ENCODE measurements around the gene DHX16.

Gene DHX16

DNA sequence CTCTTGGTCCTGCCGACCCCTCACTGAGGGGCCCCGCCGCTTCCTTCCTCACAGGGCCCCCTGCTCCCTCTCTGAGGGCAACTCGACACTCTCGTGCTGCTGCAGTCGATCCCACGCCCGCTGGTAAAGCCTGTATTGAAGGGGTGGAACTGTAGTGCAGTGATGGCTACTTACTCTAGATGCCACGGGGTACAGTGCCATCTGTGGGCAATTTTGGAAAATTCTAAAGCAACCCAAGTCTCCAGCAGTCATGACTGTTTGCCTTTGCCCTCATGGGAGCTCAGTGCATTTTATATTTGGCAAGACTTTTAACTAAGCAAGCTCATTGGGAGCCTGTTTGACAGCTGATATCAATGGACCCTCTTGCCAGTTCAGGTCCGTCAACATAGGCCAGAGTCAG lies 32.3 kb downstream of the DHX16 start:
- H3K4me3 ChIP-seq (ENCODE audit: low read depth, low read length) = no peak overlapping the region
- DNase-seq (ENCODE audit: low read depth) = no peak
- TF ChIP-seq, protein P1, sequence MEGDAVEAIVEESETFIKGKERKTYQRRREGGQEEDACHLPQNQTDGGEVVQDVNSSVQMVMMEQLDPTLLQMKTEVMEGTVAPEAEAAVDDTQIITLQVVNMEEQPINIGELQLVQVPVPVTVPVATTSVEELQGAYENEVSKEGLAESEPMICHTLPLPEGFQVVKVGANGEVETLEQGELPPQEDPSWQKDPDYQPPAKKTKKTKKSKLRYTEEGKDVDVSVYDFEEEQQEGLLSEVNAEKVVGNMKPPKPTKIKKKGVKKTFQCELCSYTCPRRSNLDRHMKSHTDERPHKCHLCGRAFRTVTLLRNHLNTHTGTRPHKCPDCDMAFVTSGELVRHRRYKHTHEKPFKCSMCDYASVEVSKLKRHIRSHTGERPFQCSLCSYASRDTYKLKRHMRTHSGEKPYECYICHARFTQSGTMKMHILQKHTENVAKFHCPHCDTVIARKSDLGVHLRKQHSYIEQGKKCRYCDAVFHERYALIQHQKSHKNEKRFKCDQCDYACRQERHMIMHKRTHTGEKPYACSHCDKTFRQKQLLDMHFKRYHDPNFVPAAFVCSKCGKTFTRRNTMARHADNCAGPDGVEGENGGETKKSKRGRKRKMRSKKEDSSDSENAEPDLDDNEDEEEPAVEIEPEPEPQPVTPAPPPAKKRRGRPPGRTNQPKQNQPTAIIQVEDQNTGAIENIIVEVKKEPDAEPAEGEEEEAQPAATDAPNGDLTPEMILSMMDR (conservative IDR thresholded peaks at IDR 0.05; ENCODE audit: low read depth, low read length) = no peak

DNA sequence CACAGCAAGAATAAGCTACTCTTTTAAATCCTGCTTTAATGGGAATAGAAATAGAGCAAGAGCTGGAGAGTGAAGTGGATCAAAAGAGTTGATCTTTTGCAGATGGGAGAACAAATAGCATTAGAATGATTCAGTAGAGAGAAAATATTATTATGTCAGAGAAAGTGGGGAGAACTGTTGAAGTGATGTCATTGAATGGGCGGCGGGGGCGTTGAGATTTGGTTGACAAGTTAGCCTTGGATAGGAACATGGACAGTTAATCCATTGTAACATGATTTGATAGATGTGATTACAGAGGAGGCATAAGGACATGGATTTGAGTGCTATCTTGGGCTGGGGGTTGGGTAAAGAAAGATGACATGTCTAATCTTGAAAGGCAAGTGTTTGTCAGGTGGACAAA lies 37.0 kb downstream of the DHX16 start:
- no peak overlapping the region for H3K4me3 ChIP-seq (ENCODE audit: low read depth, low read length)
- no peak for DNase-seq (ENCODE audit: low read depth)
- TF ChIP-seq, protein P1 (conservative IDR thresholded peaks at IDR 0.05; ENCODE audit: low read depth, low read length) = no peak

DNA sequence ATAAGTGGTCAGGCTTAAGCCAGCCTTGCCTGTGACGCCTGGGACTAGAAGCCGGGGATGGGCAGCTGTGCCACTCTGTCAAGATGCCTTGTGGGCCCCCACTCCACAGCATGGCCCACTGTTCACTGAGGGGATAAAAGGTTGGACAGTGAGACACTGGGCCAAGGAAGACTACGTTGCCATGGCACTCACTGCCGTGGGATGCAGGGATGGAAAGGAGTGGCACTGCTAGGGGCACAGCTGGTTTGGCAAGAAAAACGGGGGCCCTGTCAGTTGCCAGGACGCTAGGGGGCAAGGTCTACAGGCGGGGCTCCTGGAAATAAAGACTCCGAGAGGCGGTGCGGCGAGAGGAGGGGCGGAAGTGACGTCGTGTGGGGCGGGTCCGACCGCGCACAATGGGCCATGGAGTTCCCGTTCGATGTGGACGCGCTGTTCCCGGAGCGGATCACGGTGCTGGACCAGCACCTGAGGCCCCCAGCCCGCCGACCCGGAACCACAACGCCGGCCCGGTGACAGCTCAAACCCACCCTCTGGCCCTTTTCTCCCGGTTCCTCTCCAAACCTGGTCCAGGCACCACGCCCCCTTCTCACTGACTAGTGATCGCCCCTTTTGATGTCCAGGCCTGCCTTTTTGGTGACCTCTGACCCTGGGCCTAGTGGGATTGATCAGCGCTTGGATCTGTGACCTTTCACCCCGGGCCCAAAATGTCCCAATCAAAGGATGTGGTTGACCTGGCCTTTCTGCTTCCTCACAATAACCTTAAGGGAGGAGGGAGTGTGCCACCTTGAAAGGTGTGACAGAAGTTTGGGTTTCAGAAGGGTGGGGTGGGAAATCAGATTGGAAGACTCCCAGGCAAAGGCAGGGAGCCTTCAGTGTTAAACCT lies 46.1 kb downstream of the DHX16 start, which contains the start of gene ATAT1:
ATAT1 (plus strand) TSS at position 391 of the 883 bp plus-strand sequence.
- peak; percentile 79 for DNase-seq (ENCODE audit: low read depth)
- peak within 1 kb of the TSS; percentile 83 for H3K4me3 ChIP-seq (ENCODE audit: low read depth, low read length)

DNA sequence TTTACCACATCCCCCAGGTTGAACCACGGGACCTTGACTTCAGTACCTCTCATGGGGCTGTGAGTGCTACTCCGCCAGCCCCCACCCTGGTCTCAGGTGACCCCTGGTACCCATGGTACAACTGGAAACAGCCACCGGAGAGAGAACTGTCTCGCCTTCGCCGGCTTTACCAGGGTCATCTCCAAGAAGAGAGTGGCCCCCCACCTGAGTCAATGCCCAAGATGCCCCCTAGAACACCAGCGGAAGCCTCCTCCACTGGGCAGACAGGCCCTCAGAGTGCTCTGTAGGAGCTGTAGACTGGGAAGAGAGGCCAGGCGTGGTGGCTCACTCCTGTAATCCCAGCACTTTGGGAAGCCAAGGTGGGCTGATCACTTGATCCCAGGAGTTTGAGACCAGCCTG lies 47.3 kb downstream of the DHX16 start:
- DNase-seq (ENCODE audit: low read depth) = no peak
- TF ChIP-seq, protein P1 (conservative IDR thresholded peaks at IDR 0.05; ENCODE audit: low read depth, low read length) = no peak
- no peak overlapping the region for H3K4me3 ChIP-seq (ENCODE audit: low read depth, low read length)

More for the DNA sequence above, 46.1 kb downstream of the DHX16 start, which contains the start of gene ATAT1:
- TF ChIP-seq, protein P1 (conservative IDR thresholded peaks at IDR 0.05; ENCODE audit: low read depth, low read length) = peak; percentile 48

DNA sequence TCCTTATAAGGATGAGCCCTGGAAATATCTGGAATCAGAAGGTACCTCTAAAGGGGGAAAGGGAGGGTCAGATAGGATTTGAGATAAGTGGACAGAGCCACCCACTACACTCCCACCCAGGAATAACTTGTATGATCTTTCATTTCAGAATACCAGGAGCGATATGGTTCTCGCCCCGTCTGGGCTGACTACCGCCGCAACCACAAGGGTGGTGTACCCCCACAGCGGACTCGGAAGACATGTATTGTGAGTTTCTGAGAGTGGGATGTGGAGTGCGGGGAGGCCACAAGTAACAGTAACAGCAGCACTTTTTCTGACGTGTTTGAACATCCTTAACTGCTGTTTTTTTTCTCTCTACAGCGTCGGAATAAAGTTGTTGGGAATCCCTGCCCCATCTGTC lies 53.2 kb downstream of the DHX16 start:
- TF ChIP-seq, protein P1 (conservative IDR thresholded peaks at IDR 0.05; ENCODE audit: low read depth, low read length) = no peak
- H3K4me3 ChIP-seq (ENCODE audit: low read depth, low read length) = no peak overlapping the region
- DNase-seq (ENCODE audit: low read depth) = no peak

DNA sequence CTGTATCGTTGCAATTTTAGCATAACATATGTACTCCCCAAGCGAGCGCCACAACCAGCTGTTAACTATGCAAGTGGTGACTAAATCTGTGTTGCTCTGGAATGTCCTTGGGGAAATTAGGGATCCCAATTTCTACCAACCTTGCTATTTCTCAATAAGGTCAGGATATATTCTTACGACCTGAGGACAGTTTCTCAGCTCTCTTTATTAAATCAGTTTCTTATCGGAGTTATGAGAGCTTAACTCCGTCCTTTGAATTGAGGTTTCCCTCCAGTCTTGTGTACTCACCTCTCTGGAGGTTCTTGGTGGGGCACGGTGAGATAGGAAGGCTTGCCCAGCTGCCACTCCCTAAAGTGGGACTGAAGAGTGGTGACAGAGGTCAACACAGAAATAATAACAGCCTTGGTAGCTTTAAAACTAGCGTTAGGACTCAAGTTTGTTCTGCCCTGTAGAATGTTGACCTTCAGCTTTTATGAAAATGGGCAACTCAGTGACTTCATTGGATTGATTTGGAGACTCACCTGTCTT lies 54.5 kb downstream of the DHX16 start:
- H3K4me3 ChIP-seq (ENCODE audit: low read depth, low read length) = peak overlapping the region; percentile 72
- peak; percentile 25 for DNase-seq (ENCODE audit: low read depth)
- TF ChIP-seq, protein P1 (conservative IDR thresholded peaks at IDR 0.05; ENCODE audit: low read depth, low read length) = no peak
